ENCODE measurements around the gene PRTFDC1.

The PRTFDC1 gene

DNA sequence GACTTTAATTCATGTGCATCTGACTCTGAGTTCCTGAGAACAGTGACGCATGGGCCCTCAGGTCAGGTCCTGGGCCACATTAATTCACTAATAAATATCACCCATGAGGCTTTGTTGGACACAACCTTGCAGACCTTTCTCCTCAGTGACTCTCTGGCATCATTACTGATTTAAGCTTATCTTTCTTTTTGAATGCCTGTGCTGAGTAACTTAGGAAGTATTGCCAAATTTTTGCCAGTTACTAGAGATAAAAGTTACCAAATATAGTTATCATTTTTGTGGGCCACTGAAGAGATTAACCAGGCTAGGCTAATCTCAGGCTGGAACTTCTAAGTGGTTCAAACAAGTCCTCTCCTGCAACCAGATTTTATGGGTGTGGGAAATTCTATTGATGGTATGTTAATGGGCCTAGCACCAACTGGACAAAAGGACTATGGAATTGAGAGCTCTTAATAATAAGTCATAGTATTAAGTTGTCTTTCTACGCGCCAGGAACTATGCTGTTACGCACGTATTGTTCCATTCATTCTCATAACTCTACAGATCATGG, 28.8 kb upstream of the PRTFDC1 start:
- H3K27ac ChIP-seq, result no peak overlapping the region
- H3K9ac ChIP-seq, result no peak overlapping the region
- H4K20me1 ChIP-seq (ENCODE audit: insufficient read depth), result no peaks in the 10 kb centered on the region
- H3K4me1 ChIP-seq (ENCODE audit: low read depth, poor library complexity, severe bottlenecking), result peaks cover 6% of the 10 kb centered on the region
- H3K27me3 ChIP-seq (ENCODE audit: insufficient read depth, low read depth), result no peaks in the 10 kb centered on the region
- TF ChIP-seq, protein P1, sequence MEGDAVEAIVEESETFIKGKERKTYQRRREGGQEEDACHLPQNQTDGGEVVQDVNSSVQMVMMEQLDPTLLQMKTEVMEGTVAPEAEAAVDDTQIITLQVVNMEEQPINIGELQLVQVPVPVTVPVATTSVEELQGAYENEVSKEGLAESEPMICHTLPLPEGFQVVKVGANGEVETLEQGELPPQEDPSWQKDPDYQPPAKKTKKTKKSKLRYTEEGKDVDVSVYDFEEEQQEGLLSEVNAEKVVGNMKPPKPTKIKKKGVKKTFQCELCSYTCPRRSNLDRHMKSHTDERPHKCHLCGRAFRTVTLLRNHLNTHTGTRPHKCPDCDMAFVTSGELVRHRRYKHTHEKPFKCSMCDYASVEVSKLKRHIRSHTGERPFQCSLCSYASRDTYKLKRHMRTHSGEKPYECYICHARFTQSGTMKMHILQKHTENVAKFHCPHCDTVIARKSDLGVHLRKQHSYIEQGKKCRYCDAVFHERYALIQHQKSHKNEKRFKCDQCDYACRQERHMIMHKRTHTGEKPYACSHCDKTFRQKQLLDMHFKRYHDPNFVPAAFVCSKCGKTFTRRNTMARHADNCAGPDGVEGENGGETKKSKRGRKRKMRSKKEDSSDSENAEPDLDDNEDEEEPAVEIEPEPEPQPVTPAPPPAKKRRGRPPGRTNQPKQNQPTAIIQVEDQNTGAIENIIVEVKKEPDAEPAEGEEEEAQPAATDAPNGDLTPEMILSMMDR (conservative IDR thresholded peaks at IDR 0.05; ENCODE audit: low read depth, low read length), result no peak
- H3K4me2 ChIP-seq, result no peak overlapping the region
- no peaks in the 10 kb centered on the region for H3K36me3 ChIP-seq (ENCODE audit: insufficient read depth)
- no peaks in the 10 kb centered on the region for H3K79me2 ChIP-seq (ENCODE audit: insufficient read depth, low read depth)
- no peak overlapping the region for H3K4me3 ChIP-seq (IDR thresholded peaks at IDR 0.05; ENCODE audit: insufficient read depth, low read depth, low read length)
- H2AFZ ChIP-seq (ENCODE audit: low read depth), result no peak overlapping the region

DNA sequence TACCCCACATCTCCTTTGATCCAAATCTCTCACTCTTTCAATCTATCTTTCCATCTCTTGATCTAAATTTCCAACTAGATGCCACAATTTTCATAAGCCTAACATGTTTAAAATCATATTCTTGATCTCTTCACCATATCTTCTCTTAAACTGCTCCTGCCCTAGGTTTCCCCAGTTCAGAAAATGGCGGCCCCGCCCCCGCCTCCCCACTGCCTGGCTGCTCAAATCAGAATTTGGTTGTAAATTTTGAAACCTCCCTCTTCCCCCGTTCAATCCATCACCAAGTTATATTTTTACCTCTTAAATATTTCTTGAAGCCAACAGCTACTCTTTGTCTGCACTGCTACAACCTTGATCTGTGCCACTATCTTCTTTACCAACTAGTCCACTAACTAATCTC, 27.3 kb upstream of the PRTFDC1 start:
- peaks cover 6% of the 10 kb centered on the region for H3K4me1 ChIP-seq (ENCODE audit: low read depth, poor library complexity, severe bottlenecking)

DNA sequence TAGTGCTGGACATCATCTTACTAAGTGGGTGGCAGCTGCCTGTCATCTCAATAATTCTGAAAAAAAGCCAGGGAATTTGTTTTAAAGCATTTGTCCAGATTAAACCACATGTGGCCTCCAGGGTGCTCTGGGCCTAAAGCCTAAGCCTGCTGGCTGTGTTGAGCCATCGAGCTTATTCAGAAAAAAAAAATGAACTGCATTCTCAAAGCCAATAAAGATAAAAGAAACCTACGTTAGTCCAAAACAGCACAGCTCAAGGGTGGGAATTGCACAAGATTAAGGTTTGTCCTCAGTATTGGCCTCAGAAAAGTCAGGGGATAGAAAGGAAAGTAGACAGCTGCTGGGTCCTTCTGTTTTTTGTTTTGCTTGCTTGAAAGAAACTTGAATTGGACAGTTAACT, 22.6 kb upstream of the PRTFDC1 start:
- H3K4me1 ChIP-seq (ENCODE audit: low read depth, poor library complexity, severe bottlenecking), result peaks cover 20% of the 10 kb centered on the region
- no peak overlapping the region for H3K4me2 ChIP-seq
- H3K27me3 ChIP-seq (ENCODE audit: insufficient read depth, low read depth), result no peaks in the 10 kb centered on the region
- H3K36me3 ChIP-seq (ENCODE audit: insufficient read depth), result no peaks in the 10 kb centered on the region
- no peak overlapping the region for H3K27ac ChIP-seq
- no peak overlapping the region for H3K9ac ChIP-seq
- H4K20me1 ChIP-seq (ENCODE audit: insufficient read depth), result no peaks in the 10 kb centered on the region
- H3K4me3 ChIP-seq (IDR thresholded peaks at IDR 0.05; ENCODE audit: insufficient read depth, low read depth, low read length), result no peak overlapping the region
- TF ChIP-seq, protein P1 (conservative IDR thresholded peaks at IDR 0.05; ENCODE audit: low read depth, low read length), result no peak
- H2AFZ ChIP-seq (ENCODE audit: low read depth), result no peak overlapping the region
- no peaks in the 10 kb centered on the region for H3K79me2 ChIP-seq (ENCODE audit: insufficient read depth, low read depth)

More for the DNA sequence above, 27.3 kb upstream of the PRTFDC1 start:
- no peaks in the 10 kb centered on the region for H3K36me3 ChIP-seq (ENCODE audit: insufficient read depth)
- H4K20me1 ChIP-seq (ENCODE audit: insufficient read depth), result no peaks in the 10 kb centered on the region
- no peak overlapping the region for H2AFZ ChIP-seq (ENCODE audit: low read depth)
- no peaks in the 10 kb centered on the region for H3K79me2 ChIP-seq (ENCODE audit: insufficient read depth, low read depth)
- TF ChIP-seq, protein P1 (conservative IDR thresholded peaks at IDR 0.05; ENCODE audit: low read depth, low read length), result no peak
- H3K9ac ChIP-seq, result no peak overlapping the region
- no peak overlapping the region for H3K4me2 ChIP-seq
- no peak overlapping the region for H3K27ac ChIP-seq
- H3K4me3 ChIP-seq (IDR thresholded peaks at IDR 0.05; ENCODE audit: insufficient read depth, low read depth, low read length), result no peak overlapping the region
- H3K27me3 ChIP-seq (ENCODE audit: insufficient read depth, low read depth), result no peaks in the 10 kb centered on the region

DNA sequence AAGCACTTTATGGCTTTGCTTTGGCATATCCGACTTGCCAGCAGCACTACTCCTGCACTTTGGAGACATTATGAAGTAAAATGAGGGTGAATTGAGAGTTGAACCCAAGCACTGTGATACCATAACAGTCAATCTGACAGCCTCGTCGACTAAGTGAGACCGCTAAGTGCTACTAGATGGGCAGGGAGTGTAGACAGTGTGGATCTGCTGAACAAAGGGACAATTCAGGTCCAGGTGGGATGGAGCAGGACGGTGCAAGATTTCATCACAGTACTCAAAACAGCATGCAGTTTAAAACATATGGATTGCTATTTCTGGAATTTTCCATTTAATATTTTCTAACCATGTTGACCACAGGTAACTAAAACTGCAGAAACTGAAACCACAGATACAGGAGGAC, 20.8 kb upstream of the PRTFDC1 start:
- no peaks in the 10 kb centered on the region for H4K20me1 ChIP-seq (ENCODE audit: insufficient read depth)
- no peaks in the 10 kb centered on the region for H3K27me3 ChIP-seq (ENCODE audit: insufficient read depth, low read depth)
- no peaks in the 10 kb centered on the region for H3K36me3 ChIP-seq (ENCODE audit: insufficient read depth)
- H3K4me1 ChIP-seq (ENCODE audit: low read depth, poor library complexity, severe bottlenecking), result peaks cover 20% of the 10 kb centered on the region
- H3K79me2 ChIP-seq (ENCODE audit: insufficient read depth, low read depth), result no peaks in the 10 kb centered on the region
- no peak overlapping the region for H3K9ac ChIP-seq
- H3K4me3 ChIP-seq (IDR thresholded peaks at IDR 0.05; ENCODE audit: insufficient read depth, low read depth, low read length), result no peak overlapping the region
- TF ChIP-seq, protein P1 (conservative IDR thresholded peaks at IDR 0.05; ENCODE audit: low read depth, low read length), result no peak
- peak overlapping the region; percentile 47 for H3K4me2 ChIP-seq
- H2AFZ ChIP-seq (ENCODE audit: low read depth), result peak overlapping the region; percentile 24; the same call in 1 of the 2 replicates
- H3K27ac ChIP-seq, result no peak overlapping the region

Measured in KMS-11 (cell line).